DOHH2 (cell line): ENCODE data around the gene VARS2.
"Not testable (repeated sequence)": the region's sequence is repeated elsewhere in the genome, so short reads cannot be mapped to it uniquely, and the experiment has no call there.

Experiments
- H3F3A ChIP-seq: fragments of 200-600 bp; sonication (generic), shearing (Covaris generic); 2 replicates; pipeline ENCODE4 v1.6.0; 2016; ENCODE audit warnings: antibody characterized with exemption, mild to moderate bottlenecking; ENCODE audit not compliant: control insufficient read depth, insufficient read depth
- H3K27ac ChIP-seq: fragments of 200-600 bp; sonication (generic); 2 replicates; pipeline ENCODE4 v1.5.1; 2014; ENCODE audit warnings: low read depth, mild to moderate bottlenecking, low read length, moderate library complexity
- H3K27me3 ChIP-seq: fragments of 200-600 bp; sonication (generic); 2 replicates; pipeline ENCODE4 v1.6.1; 2014; ENCODE audit warnings: mild to moderate bottlenecking, low read length, mixed read lengths; ENCODE audit not compliant: control insufficient read depth
- H3K36me3 ChIP-seq: fragments of 200-600 bp; sonication (generic); 2 replicates; pipeline ENCODE4 v1.6.1; 2014; ENCODE audit warnings: mild to moderate bottlenecking, low read length, moderate library complexity, mixed read lengths; ENCODE audit not compliant: control insufficient read depth
- H3K4me1 ChIP-seq: fragments of 200-600 bp; sonication (generic); 2 replicates; pipeline ENCODE4 v1.6.1; 2014; ENCODE audit warnings: mild to moderate bottlenecking, low read length, mixed read lengths; ENCODE audit not compliant: control insufficient read depth
- H3K4me2 ChIP-seq: fragments of 200-600 bp; sonication (generic); 2 replicates; pipeline ENCODE4 v1.6.0; 2014; ENCODE audit warnings: mild to moderate bottlenecking, low read length, moderate library complexity
- H3K4me3 ChIP-seq: fragments of 200-600 bp; sonication (generic); 2 replicates; pipeline ENCODE4 v1.5.1; 2014; ENCODE audit warnings: mild to moderate bottlenecking, low read length, mixed read lengths
- H3K79me2 ChIP-seq: fragments of 200-600 bp; sonication (generic); 2 replicates; pipeline ENCODE4 v1.6.1; 2014; ENCODE audit warnings: mild to moderate bottlenecking, low read length, mixed read lengths; ENCODE audit not compliant: control insufficient read depth
- H3K9me2 ChIP-seq: fragments of 200-600 bp; sonication (generic); replicated peaks from 2 replicates; pipeline ENCODE4 v1.6.1; 2014; ENCODE audit warnings: mild to moderate bottlenecking, low read length, mixed read lengths; ENCODE audit not compliant: control insufficient read depth
- H3K9me3 ChIP-seq: fragments of 200-600 bp; sonication (generic); 2 replicates; pipeline ENCODE4 v1.6.1; 2014; ENCODE audit warnings: antibody characterized with exemption, low read length, mixed read lengths; ENCODE audit not compliant: control insufficient read depth, insufficient read depth
- H4K20me1 ChIP-seq: fragments of 200-600 bp; sonication (generic); 2 replicates; pipeline ENCODE4 v1.6.0; 2014; ENCODE audit warnings: low read depth, mild to moderate bottlenecking, antibody characterized with exemption, low read length, moderate library complexity; ENCODE audit not compliant: control insufficient read depth, insufficient read depth
- EZH2phosphoT487 ChIP-seq: fragments of 200-600 bp; sonication (generic); IDR thresholded peaks from 2 replicates; pipeline ENCODE4 v1.6.1; 2017; ENCODE audit warnings: borderline replicate concordance, mild to moderate bottlenecking, antibody characterized with exemption, low read length, moderate library complexity, mixed read lengths
- TF ChIP-seq, protein P1 (sequence below): fragments of 200-600 bp; sonication (generic); IDR thresholded peaks from one replicate; pipeline ENCODE4 v1.5.1; 2014; ENCODE audit warnings: antibody characterized with exemption, mild to moderate bottlenecking, low read depth, low read length; ENCODE audit not compliant: poor library complexity, severe bottlenecking

Gene VARS2

DNA sequence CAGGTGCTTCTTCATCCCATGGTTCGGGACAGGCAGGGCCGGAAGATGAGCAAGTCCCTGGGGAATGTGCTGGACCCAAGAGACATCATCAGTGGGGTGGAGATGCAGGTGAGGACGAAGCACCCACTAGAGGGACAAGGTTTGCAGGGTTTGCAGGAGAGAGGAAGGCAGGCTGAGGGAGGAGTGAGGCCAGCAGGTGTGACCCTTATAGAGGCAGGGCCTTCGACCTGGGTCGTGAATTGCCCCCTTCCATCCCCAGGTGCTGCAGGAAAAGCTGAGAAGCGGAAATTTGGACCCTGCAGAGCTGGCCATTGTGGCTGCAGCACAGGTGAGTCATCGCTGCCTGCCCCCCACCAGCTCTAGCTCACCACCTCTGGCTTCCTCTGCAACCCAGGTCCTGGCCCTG is 8.4 kb downstream of the VARS2 start:
- H3K36me3 ChIP-seq: peaks cover 65% of the 10 kb centered on the region
- no peaks in the 10 kb centered on the region for H3K9me3 ChIP-seq
- H3K27me3 ChIP-seq: no peaks in the 10 kb centered on the region
- no peaks in the 10 kb centered on the region for H3K79me2 ChIP-seq
- H3F3A ChIP-seq: no peaks in the 10 kb centered on the region
- no peaks in the 10 kb centered on the region for H3K9me2 ChIP-seq
- no peaks in the 10 kb centered on the region for H3K4me1 ChIP-seq
- no peak overlapping the region for H3K27ac ChIP-seq
- no peak overlapping the region for H3K4me3 ChIP-seq
- H4K20me1 ChIP-seq: no peaks in the 10 kb centered on the region
- TF ChIP-seq, protein P1, sequence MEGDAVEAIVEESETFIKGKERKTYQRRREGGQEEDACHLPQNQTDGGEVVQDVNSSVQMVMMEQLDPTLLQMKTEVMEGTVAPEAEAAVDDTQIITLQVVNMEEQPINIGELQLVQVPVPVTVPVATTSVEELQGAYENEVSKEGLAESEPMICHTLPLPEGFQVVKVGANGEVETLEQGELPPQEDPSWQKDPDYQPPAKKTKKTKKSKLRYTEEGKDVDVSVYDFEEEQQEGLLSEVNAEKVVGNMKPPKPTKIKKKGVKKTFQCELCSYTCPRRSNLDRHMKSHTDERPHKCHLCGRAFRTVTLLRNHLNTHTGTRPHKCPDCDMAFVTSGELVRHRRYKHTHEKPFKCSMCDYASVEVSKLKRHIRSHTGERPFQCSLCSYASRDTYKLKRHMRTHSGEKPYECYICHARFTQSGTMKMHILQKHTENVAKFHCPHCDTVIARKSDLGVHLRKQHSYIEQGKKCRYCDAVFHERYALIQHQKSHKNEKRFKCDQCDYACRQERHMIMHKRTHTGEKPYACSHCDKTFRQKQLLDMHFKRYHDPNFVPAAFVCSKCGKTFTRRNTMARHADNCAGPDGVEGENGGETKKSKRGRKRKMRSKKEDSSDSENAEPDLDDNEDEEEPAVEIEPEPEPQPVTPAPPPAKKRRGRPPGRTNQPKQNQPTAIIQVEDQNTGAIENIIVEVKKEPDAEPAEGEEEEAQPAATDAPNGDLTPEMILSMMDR: no peak
- TF ChIP-seq EZH2phosphoT487: no peak
- H3K4me2 ChIP-seq: no peak overlapping the region

DNA sequence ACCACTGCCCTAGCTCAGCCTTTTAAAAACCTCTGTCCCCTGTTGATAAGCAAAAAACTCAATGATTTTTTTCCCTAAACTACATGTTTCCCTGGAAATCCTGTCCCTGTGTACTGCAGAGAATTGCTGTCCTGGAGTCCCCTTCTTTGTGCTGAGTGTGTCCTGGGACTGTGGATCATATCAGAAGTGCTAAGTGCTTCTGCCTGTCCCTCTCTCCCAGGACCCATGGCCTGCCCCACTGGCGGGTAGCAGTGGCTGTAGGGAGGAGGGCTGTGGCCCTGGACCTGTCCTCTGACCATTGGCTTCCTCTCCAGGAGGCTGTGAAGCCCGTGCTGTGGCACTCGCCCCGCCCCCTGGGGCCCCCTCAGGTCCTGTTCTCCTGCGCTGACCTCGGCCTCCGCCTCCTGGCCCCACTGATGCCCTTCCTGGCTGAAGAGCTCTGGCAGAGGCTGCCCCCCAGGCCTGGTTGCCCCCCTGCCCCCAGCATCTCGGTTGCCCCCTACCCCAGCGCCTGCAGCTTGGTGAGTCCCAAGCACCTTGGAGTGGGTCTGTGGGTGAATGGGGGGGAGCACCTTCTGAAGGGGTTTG is 10.1 kb downstream of the VARS2 start:
- not testable (repeated sequence) for H3K9me3 ChIP-seq, H3K4me3 ChIP-seq, H3K27ac ChIP-seq, H3K4me2 ChIP-seq, H4K20me1 ChIP-seq, H3K9me2 ChIP-seq, H3F3A ChIP-seq, H3K79me2 ChIP-seq, H3K4me1 ChIP-seq, H3K27me3 ChIP-seq
- peaks cover 65% of the 10 kb centered on the region for H3K36me3 ChIP-seq

DNA sequence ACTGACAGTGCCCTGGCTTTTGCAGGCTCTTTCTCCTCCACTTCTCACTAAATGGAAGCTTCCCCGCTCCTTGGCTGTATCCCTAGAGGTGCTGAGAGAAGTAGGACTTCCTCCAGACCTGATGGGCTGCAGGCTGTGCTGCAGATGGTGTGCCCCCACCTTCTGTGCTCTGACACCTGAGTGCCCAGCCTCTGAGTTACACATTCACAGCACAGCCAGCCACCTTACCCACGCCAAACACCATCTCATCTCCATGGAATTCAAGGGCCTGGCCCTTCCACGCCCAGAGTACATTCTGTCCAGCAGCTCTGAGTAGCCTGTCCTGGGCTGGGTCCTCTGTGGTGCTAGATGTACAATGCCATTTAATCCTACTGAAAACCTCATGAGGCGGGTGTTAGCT is 12.6 kb downstream of the VARS2 start:
- H4K20me1 ChIP-seq: no peaks in the 10 kb centered on the region
- H3K4me2 ChIP-seq: no peak overlapping the region
- H3K79me2 ChIP-seq: no peaks in the 10 kb centered on the region
- peaks cover 43% of the 10 kb centered on the region for H3K36me3 ChIP-seq
- H3F3A ChIP-seq: no peaks in the 10 kb centered on the region
- no peaks in the 10 kb centered on the region for H3K27me3 ChIP-seq
- H3K27ac ChIP-seq: no peak overlapping the region
- H3K4me3 ChIP-seq: no peak overlapping the region
- no peak for TF ChIP-seq EZH2phosphoT487
- TF ChIP-seq, protein P1: no peak
- no peaks in the 10 kb centered on the region for H3K9me2 ChIP-seq
- H3K9me3 ChIP-seq: no peaks in the 10 kb centered on the region
- H3K4me1 ChIP-seq: no peaks in the 10 kb centered on the region

DNA sequence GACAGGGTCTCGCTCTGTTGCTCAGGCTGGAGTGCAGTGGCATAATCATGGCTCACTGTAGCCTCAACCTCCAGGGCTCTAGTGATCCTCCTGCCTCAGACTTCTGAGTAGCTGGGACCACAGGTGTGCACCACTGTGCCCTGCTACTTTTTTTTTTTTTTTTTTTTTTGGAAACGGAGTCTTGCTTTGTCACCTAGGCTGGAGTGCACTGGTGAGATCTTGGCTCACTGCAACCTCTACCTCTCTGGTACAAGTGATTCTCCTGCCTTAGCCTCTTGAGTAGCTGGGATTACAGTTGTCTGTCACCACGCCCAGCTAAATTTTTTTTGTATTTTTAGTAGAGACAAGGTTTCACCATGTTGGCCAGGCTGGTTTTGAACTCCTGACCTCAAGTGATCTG is 13.0 kb downstream of the VARS2 start:
- not testable (repeated sequence) for H3K4me3 ChIP-seq, H3K9me3 ChIP-seq, H3K4me2 ChIP-seq, H3K79me2 ChIP-seq, H3F3A ChIP-seq, H3K9me2 ChIP-seq, H4K20me1 ChIP-seq, H3K4me1 ChIP-seq, H3K27me3 ChIP-seq, H3K27ac ChIP-seq
- peaks cover 39% of the 10 kb centered on the region for H3K36me3 ChIP-seq
